Chondrocyte (in vitro differentiated cells): ENCODE results near the gene VPS13D. TPM values are rescaled to one million over a fixed set of nuclear protein-coding genes. Genes with fewer than 3 reads are reported as not detected.

Experiments
- DNase-seq: peaks from one replicate; pipeline ENCODE4 v3.0.0; 2021; ENCODE audit warnings: mixed read lengths, low spot score
- H3K27ac Mint-ChIP-seq: one replicate; pipeline ENCODE4 v1.8.0; 2021; ENCODE audit warnings: mild to moderate bottlenecking, moderate library complexity, mixed read lengths; ENCODE audit not compliant: unreplicated experiment
- H3K27me3 Mint-ChIP-seq: 2 replicates; pipeline ENCODE4 v1.8.0; 2021; ENCODE audit warnings: low read depth, mixed read lengths
- H3K36me3 Mint-ChIP-seq: 2 replicates; pipeline ENCODE4 v1.8.0; 2021; ENCODE audit warnings: low read depth, mixed read lengths
- H3K4me1 Mint-ChIP-seq: 2 replicates; pipeline ENCODE4 v1.8.0; 2021; ENCODE audit warnings: low read depth, mild to moderate bottlenecking, mixed read lengths
- H3K4me3 Mint-ChIP-seq: one replicate; pipeline ENCODE4 v1.8.0; 2021; ENCODE audit warnings: mild to moderate bottlenecking, moderate library complexity, mixed read lengths; ENCODE audit not compliant: unreplicated experiment
- H3K9me3 Mint-ChIP-seq: 2 replicates; pipeline ENCODE4 v1.8.0; 2021; ENCODE audit warnings: low read depth, mixed read lengths
- total RNA-seq: library from RNA; stranded (reverse); gene quantifications from 3 replicates; pipeline ENCODE4 v1.2.1, GENCODE V29; 2021
- TF ChIP-seq, protein P1 (sequence below): fragments of 200-600 bp; sonication (generic); IDR thresholded peaks from 2 replicates; pipeline ENCODE4 v1.5.0; 2021; ENCODE audit warnings: antibody characterized with exemption, mild to moderate bottlenecking, moderate library complexity

VPS13D gene
- total RNA-seq, 1 donor from 2014 or later: 40.0 TPM

DNA sequence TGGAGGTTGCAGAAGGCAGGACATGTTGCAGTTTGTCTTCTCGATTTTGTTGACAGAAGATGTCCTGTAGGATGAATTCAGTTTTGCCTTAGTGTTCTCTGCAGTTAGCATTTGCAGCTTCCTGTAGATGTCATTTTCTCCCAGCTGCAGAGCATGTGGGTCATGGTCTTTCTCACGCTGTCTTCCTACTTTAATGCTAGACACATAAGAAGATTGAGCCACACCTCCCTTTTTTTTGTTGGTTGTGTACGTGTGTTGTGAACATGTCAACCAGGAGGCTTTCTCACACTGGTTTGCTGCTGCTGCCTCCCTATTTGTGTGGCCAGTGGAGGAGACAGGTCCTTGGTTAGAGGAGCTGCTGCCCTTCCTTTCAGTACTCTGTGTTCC is 110.7 kb downstream of the VPS13D start:
- H3K27me3 Mint-ChIP-seq: no peaks in the 10 kb centered on the region
- no peak overlapping the region for H3K27ac Mint-ChIP-seq
- no peaks in the 10 kb centered on the region for H3K9me3 Mint-ChIP-seq
- H3K4me3 Mint-ChIP-seq: no peak overlapping the region
- TF ChIP-seq, protein P1, sequence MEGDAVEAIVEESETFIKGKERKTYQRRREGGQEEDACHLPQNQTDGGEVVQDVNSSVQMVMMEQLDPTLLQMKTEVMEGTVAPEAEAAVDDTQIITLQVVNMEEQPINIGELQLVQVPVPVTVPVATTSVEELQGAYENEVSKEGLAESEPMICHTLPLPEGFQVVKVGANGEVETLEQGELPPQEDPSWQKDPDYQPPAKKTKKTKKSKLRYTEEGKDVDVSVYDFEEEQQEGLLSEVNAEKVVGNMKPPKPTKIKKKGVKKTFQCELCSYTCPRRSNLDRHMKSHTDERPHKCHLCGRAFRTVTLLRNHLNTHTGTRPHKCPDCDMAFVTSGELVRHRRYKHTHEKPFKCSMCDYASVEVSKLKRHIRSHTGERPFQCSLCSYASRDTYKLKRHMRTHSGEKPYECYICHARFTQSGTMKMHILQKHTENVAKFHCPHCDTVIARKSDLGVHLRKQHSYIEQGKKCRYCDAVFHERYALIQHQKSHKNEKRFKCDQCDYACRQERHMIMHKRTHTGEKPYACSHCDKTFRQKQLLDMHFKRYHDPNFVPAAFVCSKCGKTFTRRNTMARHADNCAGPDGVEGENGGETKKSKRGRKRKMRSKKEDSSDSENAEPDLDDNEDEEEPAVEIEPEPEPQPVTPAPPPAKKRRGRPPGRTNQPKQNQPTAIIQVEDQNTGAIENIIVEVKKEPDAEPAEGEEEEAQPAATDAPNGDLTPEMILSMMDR: no peak
- peaks cover 81% of the 10 kb centered on the region for H3K4me1 Mint-ChIP-seq
- H3K36me3 Mint-ChIP-seq: peaks cover 17% of the 10 kb centered on the region
- DNase-seq: no peak

DNA sequence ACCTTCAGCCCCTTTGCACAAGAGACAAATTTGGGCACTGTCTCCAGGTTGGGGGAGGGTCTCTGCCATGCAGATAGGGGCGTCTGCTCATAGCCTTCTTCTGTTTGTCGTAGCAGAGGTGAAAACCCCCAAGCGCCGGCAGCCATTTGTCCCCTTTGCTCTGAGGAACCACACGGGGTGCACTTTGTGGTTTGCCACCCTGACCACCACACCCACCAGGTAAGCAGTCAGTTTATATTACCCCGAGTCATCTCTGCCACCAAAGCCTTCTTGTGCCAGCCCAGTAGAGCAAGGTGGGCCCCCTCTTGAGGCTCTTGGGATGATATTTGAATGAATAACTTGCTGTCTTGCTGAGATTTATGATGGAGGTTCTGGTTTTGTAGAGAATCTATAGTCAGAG is 111.8 kb downstream of the VPS13D start:
- no peak for DNase-seq
- Mint-ChIP-seq H3K27ac (no peak overlapping the region), H3K36me3 (peaks cover 21% of the 10 kb centered on the region), H3K4me3 (no peak overlapping the region), H3K27me3 (no peaks in the 10 kb centered on the region), H3K9me3 (no peaks in the 10 kb centered on the region), H3K4me1 (peaks cover 71% of the 10 kb centered on the region)
- TF ChIP-seq, protein P1: no peak

DNA sequence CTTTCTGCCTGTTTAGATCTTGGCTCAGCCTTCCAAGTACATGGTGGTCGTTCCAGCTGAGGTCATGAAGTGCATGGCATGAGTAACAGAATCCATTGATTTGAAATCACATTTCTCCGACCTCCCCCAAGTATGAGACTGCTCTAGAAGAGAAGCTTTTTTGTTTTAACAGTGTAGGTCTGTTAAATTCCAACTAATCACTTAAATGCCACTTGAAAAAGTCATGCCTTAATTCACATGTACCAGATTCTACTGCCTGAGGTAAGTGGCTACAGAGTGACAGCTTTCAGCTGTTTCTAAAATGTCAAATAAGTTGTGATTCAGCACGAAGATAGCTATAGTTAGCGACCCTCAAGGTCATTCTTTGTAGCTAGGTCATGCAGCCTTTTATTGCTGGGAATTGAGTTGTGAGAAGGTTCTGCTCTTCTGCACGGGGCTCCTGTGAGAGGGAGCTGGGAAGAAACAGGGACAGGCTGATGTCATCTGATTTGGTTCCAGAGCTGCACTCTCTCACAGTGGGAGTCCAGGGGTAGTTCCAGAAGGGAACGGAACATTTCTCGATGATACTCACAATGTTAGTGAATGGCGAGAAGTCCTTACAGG is 112.7 kb downstream of the VPS13D start:
- TF ChIP-seq, protein P1: no peak
- Mint-ChIP-seq H3K4me1 (peaks cover 64% of the 10 kb centered on the region), H3K27ac (peak overlapping the region; percentile 81), H3K4me3 (peak overlapping the region; percentile 62), H3K27me3 (no peaks in the 10 kb centered on the region), H3K36me3 (peaks cover 25% of the 10 kb centered on the region), H3K9me3 (no peaks in the 10 kb centered on the region)
- no peak for DNase-seq

DNA sequence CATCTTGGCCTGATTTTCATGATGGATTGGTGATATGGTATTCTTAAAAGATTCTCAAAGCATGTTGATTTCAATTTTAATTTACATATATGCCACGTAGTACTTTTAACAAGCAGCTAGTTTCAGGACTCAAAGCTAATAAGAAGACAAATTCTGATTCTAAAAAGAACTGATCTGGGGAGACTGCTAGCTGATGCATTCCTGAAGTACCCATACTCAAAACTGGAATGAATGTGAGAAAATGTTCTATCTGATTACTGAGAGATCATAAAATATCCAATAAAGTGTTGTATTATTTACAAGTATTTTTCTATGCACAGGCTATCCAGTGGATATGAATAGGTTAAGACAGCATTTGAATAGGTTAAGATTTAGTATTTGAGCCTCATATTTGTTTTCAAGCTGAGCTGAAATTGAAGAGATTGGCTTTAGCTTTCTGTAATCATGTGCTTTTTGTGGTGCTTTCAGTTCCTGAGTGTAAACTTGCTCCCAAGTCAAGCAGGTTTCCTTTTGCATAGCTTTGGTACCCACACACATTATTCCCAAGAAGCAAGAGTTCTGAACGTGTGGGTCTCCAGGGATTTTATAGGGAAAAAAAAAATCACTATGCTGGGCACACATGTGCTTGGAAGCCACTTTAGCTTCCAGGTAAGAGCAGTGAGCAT is 114.1 kb downstream of the VPS13D start:
- DNase-seq: no peak
- Mint-ChIP-seq H3K4me1 (peaks cover 50% of the 10 kb centered on the region), H3K4me3 (peak overlapping the region; percentile 51), H3K27me3 (no peaks in the 10 kb centered on the region), H3K27ac (no peak overlapping the region), H3K9me3 (no peaks in the 10 kb centered on the region), H3K36me3 (peaks cover 34% of the 10 kb centered on the region)
- TF ChIP-seq, protein P1: no peak

DNA sequence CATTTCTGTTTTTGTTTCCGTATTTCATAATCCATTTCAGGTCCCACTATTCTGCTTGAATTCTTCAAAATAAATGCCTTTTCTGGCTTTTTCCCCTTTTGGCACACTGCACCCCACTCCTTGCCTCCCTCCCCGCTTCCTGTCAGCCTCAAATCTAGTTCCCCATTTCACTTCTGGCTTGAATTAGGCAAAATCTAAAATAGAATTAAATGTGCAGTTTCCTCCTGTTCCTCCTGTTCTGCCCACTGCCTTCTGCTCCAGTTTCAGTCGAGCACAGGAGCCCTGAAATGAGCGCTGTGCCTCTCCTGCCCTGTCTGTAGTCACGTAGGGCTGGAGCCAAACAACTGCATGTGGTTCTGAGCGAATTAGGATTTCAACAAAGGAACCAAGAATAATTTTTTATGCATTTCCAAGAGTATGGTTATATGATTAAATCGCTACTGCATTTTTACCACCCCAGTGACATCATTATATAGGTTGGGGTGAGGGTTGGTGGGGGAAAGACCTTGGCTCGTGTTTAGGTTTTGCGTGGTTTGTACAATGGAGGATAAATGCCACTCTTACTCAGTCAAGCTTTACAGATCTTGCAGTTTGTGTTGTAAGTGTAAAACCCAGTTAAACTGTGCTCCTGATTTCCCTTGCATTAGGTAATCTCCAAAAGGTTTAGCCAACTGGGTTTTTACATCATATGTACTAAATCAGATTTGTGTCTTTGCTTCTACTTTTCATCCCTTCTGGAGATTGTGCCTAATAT is 114.9 kb downstream of the VPS13D start:
- Mint-ChIP-seq H3K27ac (peak overlapping the region; percentile 67), H3K36me3 (peaks cover 42% of the 10 kb centered on the region), H3K27me3 (no peaks in the 10 kb centered on the region), H3K4me3 (peak overlapping the region; percentile 51), H3K4me1 (peaks cover 42% of the 10 kb centered on the region), H3K9me3 (peaks cover 5% of the 10 kb centered on the region)
- DNase-seq: no peak
- TF ChIP-seq, protein P1: no peak
